Subcutaneous adipose tissue (tissue), 4 donors: ENCODE measurements around the gene DNAH10. TPM values are rescaled to one million over a fixed set of nuclear protein-coding genes. Genes with fewer than 3 reads are reported as not detected.

Experiments
- CTCF ChIP-seq: fragments of 450-650 bp; IDR thresholded peaks from one replicate; pipeline ENCODE4 v1.5.1; 2016; ENCODE audit warnings: low read depth, mild to moderate bottlenecking, control low read depth, antibody characterized with exemption, moderate library complexity
- total RNA-seq, 4 donors: library from RNA; depleted of rRNA; stranded (reverse); fragments of >200 nt; gene quantifications; one replicate each; pipeline ENCODE4 v1.1.0, GENCODE V29; 2016

DNAH10 gene
- total RNA-seq, 4 donors from 2014 or later = under 0.01 to 0.19 (median 0.08) TPM

- no peak for TF ChIP-seq CTCF
Measured at GRCh38 chr12:123879101-123879500, 117.0 kb downstream of the DNAH10 start.

DNA sequence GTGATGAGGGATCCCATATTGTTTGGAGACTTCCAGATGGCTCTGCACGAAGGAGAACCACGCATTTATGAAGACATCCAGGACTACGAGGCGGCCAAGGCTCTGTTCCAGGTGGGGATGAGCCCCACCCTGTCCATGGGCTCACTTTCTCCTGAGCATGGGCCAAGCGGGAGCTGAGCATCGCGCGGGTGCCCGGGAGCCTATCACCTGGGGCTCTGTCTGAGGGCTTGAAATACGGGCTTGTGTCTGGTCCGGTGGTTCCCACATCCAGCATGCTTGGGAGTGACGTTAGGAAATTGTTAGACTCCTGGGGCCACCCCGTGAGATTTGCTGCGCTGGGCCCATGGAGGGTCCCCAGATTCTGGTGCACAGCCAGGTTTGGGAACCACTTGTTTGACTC is 117.6 kb downstream of the DNAH10 start:
- no peak for TF ChIP-seq CTCF

GRCh38 chr12:123882161-123882705 is 120.1 kb downstream of the DNAH10 start:
- TF ChIP-seq CTCF = no peak

DNA sequence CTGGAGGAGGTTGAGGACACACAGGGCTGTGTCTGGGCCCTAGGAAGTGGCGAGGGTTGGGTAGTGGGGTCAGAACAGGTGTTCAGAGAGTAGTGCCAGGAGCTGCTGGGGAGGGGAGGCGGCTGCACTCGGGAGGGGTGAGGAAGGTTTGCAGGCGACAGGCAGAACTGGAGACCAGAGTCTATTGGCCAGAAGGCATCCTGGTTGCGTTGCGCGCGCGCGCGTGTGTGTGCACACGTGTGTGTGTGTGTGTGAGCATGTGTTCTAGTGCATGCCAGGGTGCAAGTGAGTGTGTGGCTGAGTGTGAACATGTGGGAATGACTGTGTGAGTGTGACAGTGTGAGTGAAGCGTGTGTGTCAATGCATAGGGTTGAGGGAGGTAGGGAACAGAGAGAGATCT is 124.2 kb downstream of the DNAH10 start:
- no peak for TF ChIP-seq CTCF

- no peak for TF ChIP-seq CTCF
Measured at GRCh38 chr12:123886931-123887582, 125.0 kb downstream of the DNAH10 start.

DNA sequence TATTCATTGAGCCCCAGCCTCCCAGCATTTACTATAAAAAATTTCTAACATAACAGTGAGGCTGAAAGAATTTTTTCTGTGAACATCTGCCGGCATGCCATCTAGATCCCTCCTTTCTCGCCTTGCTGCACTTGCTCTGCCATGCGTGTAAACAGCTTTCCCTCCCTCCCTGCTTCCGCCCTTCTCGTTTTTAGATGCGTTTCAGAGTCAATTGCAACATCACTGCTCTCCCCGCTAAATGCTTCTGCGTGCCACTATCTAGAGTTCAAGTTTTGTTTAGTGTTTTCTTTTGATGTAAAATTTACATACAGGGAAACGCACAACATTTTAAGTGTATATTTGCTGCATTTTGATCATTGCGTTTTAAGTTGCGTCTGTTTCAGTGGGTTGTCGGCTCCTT is 126.9 kb downstream of the DNAH10 start:
- TF ChIP-seq CTCF = no peak

- TF ChIP-seq CTCF = no peak
Measured at GRCh38 chr12:123889848-123890535, 127.9 kb downstream of the DNAH10 start.
